ENCODE results near the gene GGNBP2.

Gene GGNBP2

GRCh38 chr17:36533935-36534839, 10.5 kb upstream of the GGNBP2 start:
- H3K79me2 ChIP-seq (ENCODE audit: insufficient read depth, low read length), result peaks cover 49% of the 10 kb centered on the region
- peak overlapping the region; percentile 97 for H2AFZ ChIP-seq (ENCODE audit: low read length)
- peaks cover 6% of the 10 kb centered on the region; the same call in 1 of the 2 replicates for H3K36me3 ChIP-seq (ENCODE audit: insufficient read depth, low read length)
- no peaks in the 10 kb centered on the region for H3K9me3 ChIP-seq (ENCODE audit: insufficient read depth, low read depth, low read length)
- peaks cover 40% of the 10 kb centered on the region for H3K4me1 ChIP-seq (ENCODE audit: insufficient read depth, low read length, poor library complexity, severe bottlenecking)
- H3K4me3 ChIP-seq (ENCODE audit: low read length, poor library complexity, severe bottlenecking), result peak overlapping the region; percentile 97
- H3K9ac ChIP-seq (ENCODE audit: low read depth, low read length, poor library complexity, severe bottlenecking), result peak overlapping the region; percentile 93
- H4K20me1 ChIP-seq (ENCODE audit: insufficient read depth, low read length, poor library complexity, severe bottlenecking), result peaks cover 13% of the 10 kb centered on the region
- 0 out of 2 replicates have a peak, but pooled peaks cover 2% of the 10 kb centered on the region for H3F3A ChIP-seq (ENCODE audit: low read depth)
- TF ChIP-seq, protein P1, sequence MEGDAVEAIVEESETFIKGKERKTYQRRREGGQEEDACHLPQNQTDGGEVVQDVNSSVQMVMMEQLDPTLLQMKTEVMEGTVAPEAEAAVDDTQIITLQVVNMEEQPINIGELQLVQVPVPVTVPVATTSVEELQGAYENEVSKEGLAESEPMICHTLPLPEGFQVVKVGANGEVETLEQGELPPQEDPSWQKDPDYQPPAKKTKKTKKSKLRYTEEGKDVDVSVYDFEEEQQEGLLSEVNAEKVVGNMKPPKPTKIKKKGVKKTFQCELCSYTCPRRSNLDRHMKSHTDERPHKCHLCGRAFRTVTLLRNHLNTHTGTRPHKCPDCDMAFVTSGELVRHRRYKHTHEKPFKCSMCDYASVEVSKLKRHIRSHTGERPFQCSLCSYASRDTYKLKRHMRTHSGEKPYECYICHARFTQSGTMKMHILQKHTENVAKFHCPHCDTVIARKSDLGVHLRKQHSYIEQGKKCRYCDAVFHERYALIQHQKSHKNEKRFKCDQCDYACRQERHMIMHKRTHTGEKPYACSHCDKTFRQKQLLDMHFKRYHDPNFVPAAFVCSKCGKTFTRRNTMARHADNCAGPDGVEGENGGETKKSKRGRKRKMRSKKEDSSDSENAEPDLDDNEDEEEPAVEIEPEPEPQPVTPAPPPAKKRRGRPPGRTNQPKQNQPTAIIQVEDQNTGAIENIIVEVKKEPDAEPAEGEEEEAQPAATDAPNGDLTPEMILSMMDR (conservative IDR thresholded peaks at IDR 0.05; ENCODE audit: low read length), result peak; percentile 80
- no peak for TF ChIP-seq EZH2phosphoT487 (IDR thresholded peaks at IDR 0.05; ENCODE audit: borderline replicate concordance)
- no peaks in the 10 kb centered on the region for H3K9me2 ChIP-seq (replicated peaks; ENCODE audit: low read depth, low read length)
- peak overlapping the region; percentile 88 for H3K4me2 ChIP-seq (ENCODE audit: low read depth, low read length, poor library complexity, severe bottlenecking)
- H3K27me3 ChIP-seq (ENCODE audit: insufficient read depth, low read length, poor library complexity, severe bottlenecking), result no peaks in the 10 kb centered on the region

DNA sequence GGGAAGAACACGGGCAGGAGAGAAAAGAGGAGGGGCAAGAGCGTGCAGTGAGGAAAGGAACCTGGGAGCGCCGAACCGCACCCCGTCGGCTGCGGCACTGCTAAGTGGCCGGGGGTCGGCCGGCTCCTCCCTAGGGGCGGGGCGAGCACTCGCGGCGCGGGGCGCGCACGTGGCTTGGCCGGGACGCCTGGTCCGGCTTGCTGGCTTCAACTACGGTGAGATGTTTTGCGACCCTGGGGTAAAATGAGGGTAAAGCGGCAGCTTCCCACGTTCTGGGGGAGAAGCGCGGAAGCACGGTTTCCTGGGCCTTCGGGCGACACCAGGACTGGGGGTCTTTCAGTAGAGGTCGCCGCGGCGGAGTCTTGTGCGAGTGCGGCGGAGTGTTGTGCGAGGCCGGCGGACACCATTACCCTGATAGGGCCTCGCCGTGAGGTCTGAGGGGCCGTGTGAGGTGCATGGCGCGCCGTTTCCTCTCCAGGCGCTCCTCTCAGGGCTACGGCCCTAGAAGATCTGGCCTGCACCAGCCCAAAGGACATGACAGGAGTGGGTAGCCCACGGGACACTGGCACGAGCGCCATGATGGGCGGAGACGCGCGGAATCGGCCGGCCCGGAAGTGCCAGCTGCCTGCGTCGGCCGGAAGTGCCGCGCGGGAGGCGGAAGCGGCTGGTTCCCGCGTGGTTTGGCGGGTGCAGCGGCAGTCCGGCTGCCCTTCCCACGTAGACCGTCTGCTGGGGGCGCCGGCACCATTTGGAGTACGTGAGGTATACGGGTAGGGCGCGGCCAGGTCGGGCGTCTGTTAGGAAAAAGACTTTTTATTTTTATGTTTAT, 9.7 kb upstream of the GGNBP2 start, which contains the start of the genes MYO19 and PIGW:
Gene MYO19 (minus strand): TSS at position 29 of the 829 bp plus-strand sequence. CDS start 2,330 bp downstream, outside the sequence.
Gene PIGW (plus strand): TSS at position 148 of the 829 bp plus-strand sequence. CDS start 2,115 bp downstream, outside the sequence.
- peaks cover 6% of the 10 kb centered on the region; the same call in 1 of the 2 replicates for H3K36me3 ChIP-seq (ENCODE audit: insufficient read depth, low read length)
- peak within 1 kb of the TSS; percentile 88 for H3K4me2 ChIP-seq (ENCODE audit: low read depth, low read length, poor library complexity, severe bottlenecking)
- H3K9me3 ChIP-seq (ENCODE audit: insufficient read depth, low read depth, low read length), result no peaks in the 10 kb centered on the region
- peak within 1 kb of the TSS; percentile 93 for H3K9ac ChIP-seq (ENCODE audit: low read depth, low read length, poor library complexity, severe bottlenecking)
- H3F3A ChIP-seq (ENCODE audit: low read depth), result 0 out of 2 replicates have a peak, but pooled peaks cover 2% of the 10 kb centered on the region
- peaks cover 49% of the 10 kb centered on the region for H3K79me2 ChIP-seq (ENCODE audit: insufficient read depth, low read length)
- peak within 1 kb of the TSS; percentile 97 for H2AFZ ChIP-seq (ENCODE audit: low read length)
- H3K9me2 ChIP-seq (replicated peaks; ENCODE audit: low read depth, low read length), result no peaks in the 10 kb centered on the region
- no peaks in the 10 kb centered on the region for H3K27me3 ChIP-seq (ENCODE audit: insufficient read depth, low read length, poor library complexity, severe bottlenecking)
- H3K4me1 ChIP-seq (ENCODE audit: insufficient read depth, low read length, poor library complexity, severe bottlenecking), result peaks cover 34% of the 10 kb centered on the region
- TF ChIP-seq, protein P1 (conservative IDR thresholded peaks at IDR 0.05; ENCODE audit: low read length), result no peak; the same call in 1 of the 2 replicates
- no peak for TF ChIP-seq EZH2phosphoT487 (IDR thresholded peaks at IDR 0.05; ENCODE audit: borderline replicate concordance)
- peaks cover 4% of the 10 kb centered on the region for H4K20me1 ChIP-seq (ENCODE audit: insufficient read depth, low read length, poor library complexity, severe bottlenecking)
- H3K4me3 ChIP-seq (ENCODE audit: low read length, poor library complexity, severe bottlenecking), result peak within 1 kb of the TSS; percentile 97

- Histone ChIP-seq H2AFZ (ENCODE audit: low read length) (peak overlapping the region; percentile 97), H3K27me3 (ENCODE audit: insufficient read depth, low read length, poor library complexity, severe bottlenecking) (no peaks in the 10 kb centered on the region), H3K4me1 (ENCODE audit: insufficient read depth, low read length, poor library complexity, severe bottlenecking) (peaks cover 34% of the 10 kb centered on the region), H3K9me2 (replicated peaks; ENCODE audit: low read depth, low read length) (no peaks in the 10 kb centered on the region), H3K9me3 (ENCODE audit: insufficient read depth, low read depth, low read length) (no peaks in the 10 kb centered on the region), H3K4me3 (ENCODE audit: low read length, poor library complexity, severe bottlenecking) (peak overlapping the region; percentile 97), H3K4me2 (ENCODE audit: low read depth, low read length, poor library complexity, severe bottlenecking) (peak overlapping the region; percentile 88), H3F3A (ENCODE audit: low read depth) (0 out of 2 replicates have a peak, but pooled peaks cover 2% of the 10 kb centered on the region), H3K36me3 (ENCODE audit: insufficient read depth, low read length) (peaks cover 6% of the 10 kb centered on the region; the same call in 1 of the 2 replicates), H3K9ac (ENCODE audit: low read depth, low read length, poor library complexity, severe bottlenecking) (peak overlapping the region; percentile 93), H4K20me1 (ENCODE audit: insufficient read depth, low read length, poor library complexity, severe bottlenecking) (peaks cover 4% of the 10 kb centered on the region), H3K79me2 (ENCODE audit: insufficient read depth, low read length) (peaks cover 49% of the 10 kb centered on the region)
- TF ChIP-seq EZH2phosphoT487 (IDR thresholded peaks at IDR 0.05; ENCODE audit: borderline replicate concordance), result no peak
- TF ChIP-seq, protein P1 (conservative IDR thresholded peaks at IDR 0.05; ENCODE audit: low read length), result no peak
Measured at GRCh38 chr17:36535669-36536081, 9.0 kb upstream of the GGNBP2 start.
